Adrenal gland (tissue), 12 donors: ENCODE measurements around the gene TIGD3. TPM values are rescaled to one million over a fixed set of nuclear protein-coding genes. Genes with fewer than 3 reads are reported as not detected.

Experiments
- DNase-seq, 7 donors: peaks; one replicate each; pipeline ENCODE4 v3.0.0-alpha.2; 2019 to 2020
- H3K27ac ChIP-seq, 5 donors: fragments of 200-600 bp; sonication (generic) in 4 of 5; 1 replicate in 3 of 5; 2 replicates in 2 of 5; pipeline versions ENCODE4 v1.5.1 to v1.8.0; 2016 to 2020; ENCODE audit warnings: mild to moderate bottlenecking in 1 of 5
- H3K27me3 ChIP-seq: fragments of 200-600 bp; 2 replicates; pipeline ENCODE4 v1.8.0; 2021
- H3K36me3 ChIP-seq, 2 donors: fragments of 200-600 bp; replicated peaks in 1 of 2; 1 replicate in 1 of 2; 2 replicates in 1 of 2; pipeline versions ENCODE4 v1.5.1 to v1.8.0; 2018 to 2022
- H3K4me1 ChIP-seq, 2 donors: fragments of 200-600 bp; replicated peaks in 1 of 2; 1 replicate in 1 of 2; 2 replicates in 1 of 2; pipeline versions ENCODE4 v1.5.1 to v1.8.0; 2018 to 2021
- H3K4me3 ChIP-seq, 4 donors: fragments of 200-600 bp; sonication (generic) in 3 of 4; one replicate each; pipeline ENCODE4 v1.5.1; 2016 to 2018
- H3K9me3 ChIP-seq, 3 donors: fragments of 200-600 bp; sonication (generic) in 1 of 3; replicated peaks in 1 of 3; 1 replicate in 2 of 3; 2 replicates in 1 of 3; pipeline versions ENCODE4 v1.5.1 to v1.8.0; 2016 to 2021
- POLR2A ChIP-seq, 2 donors: fragments of 450-650 bp; IDR thresholded peaks; one replicate each; pipeline ENCODE4 v1.6.1; 2017; ENCODE audit warnings: antibody characterized with exemption in 2 of 2, mild to moderate bottlenecking in 2 of 2, moderate library complexity in 1 of 2
- WGBS, 4 donors: extraction: QIAGEN DNeasy Blood & Tissue Kit in 2 of 4; methylation state at CpG; one replicate each; pipeline versions ENCODE4 v1.1.5 to v1.1.7; 2013 to 2017; 5-methylcytosine and 5-hydroxymethylcytosine counted together
- intact Hi-C, 2 donors: fragments of 100-400 bp; cut with DNase I; formaldehyde crosslinking; loops; one replicate each; pipeline versions ENCODE4 v1.14.1 to v1.15.0; 2022 to 2023
- polyA plus RNA-seq, 3 donors: library from polyadenylated mRNA; stranded (reverse); fragments of 200-250 nt in 2 of 3; fragments of 350-450 nt in 1 of 3; fragmentation: Illumina TruSeq in 1 of 3; extraction: RNeasy Lipid Tissue Mini Kit (QIAGEN cat#74804) in 1 of 3; gene quantifications; one replicate each; pipeline ENCODE4 v1.2.3, GENCODE V29; 2013 to 2014
- total RNA-seq, 9 donors: library from RNA; depleted of rRNA in 4 of 9; stranded (reverse); fragments of >200 nt in 4 of 9; fragments of 120-200 nt in 1 of 9; fragmentation: NEBNext Ultra II Directional in 1 of 9; extraction: Animal tissue kit (Norgen Biotek cat#: 25700) in 1 of 9; gene quantifications; one replicate each; pipeline versions ENCODE4 v1.1.0 to v1.2.4, GENCODE V29; 2013 to 2023
- TF ChIP-seq, protein P1 (sequence below), 6 experiments: fragments of 450-650 bp in 4 of 6; fragments of 200-600 bp in 2 of 6; sonication (generic) in 1 of 6; IDR thresholded peaks; 1 replicate in 5 of 6; 2 replicates in 1 of 6; pipeline versions ENCODE4 v1.5.1 to v1.8.0; 2016 to 2021; ENCODE audit warnings: antibody characterized with exemption in 6 of 6, mild to moderate bottlenecking in 2 of 6, moderate library complexity in 1 of 6
- donor health status: healthy with polysubstance abuse.
- donor health status: Bipolar disorder and iron deficiency.
- donor health status: DM: yes; HTN: yes; CAD: no.
- donor health status: DM: no; HTN: no; CAD: no.
- donor health status: DM: no; HTN: no; CAD: no.
- donor health status: DM: yes; HTN: yes; CAD: no.

TIGD3 gene
- total and polyA plus RNA-seq, 12 donors, result 0.11 to 0.96 (median 0.33) TPM; not detected in 1

DNA sequence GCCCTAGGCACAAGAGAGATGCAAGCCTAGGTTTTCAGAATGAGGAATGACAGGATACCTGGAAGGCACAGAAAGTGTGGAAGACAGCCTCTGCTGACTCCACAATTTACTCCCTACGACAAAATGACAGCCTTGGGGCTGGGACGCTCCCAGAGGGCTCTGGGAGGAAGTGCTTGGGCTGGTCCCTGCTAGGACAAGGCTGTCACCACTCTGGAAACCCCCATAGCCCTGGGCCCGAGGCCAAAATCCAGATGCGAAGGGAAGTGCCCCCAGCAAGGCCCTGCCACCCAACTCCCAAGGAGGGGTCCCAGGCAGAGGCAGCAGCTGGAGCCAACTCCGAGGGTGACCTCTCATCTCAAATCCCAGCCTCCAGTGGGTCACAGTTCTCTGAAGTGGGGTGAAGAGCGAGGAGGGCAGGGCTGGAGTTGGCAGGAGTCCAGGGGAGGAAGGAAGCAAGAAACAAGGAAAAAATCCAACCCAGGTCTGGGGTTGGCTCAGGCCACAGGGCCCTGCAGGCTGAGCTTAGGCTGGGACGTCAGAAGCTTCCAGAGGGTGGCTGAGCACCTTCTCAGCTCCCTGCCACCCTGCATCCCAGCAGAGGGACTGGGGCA is 46.2 kb upstream of the TIGD3 start:
- Histone ChIP-seq H3K4me1 (peaks cover 0 to 25% of the 10 kb centered on the region in 2 donors), H3K27ac (peak overlapping the region in 2 of 5 donors; percentile 30 to 65), H3K9me3 (no peaks in the 10 kb centered on the region), H3K36me3 (no peaks in the 10 kb centered on the region), H3K27me3 (no peaks in the 10 kb centered on the region), H3K4me3 (no peak overlapping the region)
- TF ChIP-seq POLR2A (IDR thresholded peaks at IDR 0.05), result no peak
- TF ChIP-seq, protein P1, sequence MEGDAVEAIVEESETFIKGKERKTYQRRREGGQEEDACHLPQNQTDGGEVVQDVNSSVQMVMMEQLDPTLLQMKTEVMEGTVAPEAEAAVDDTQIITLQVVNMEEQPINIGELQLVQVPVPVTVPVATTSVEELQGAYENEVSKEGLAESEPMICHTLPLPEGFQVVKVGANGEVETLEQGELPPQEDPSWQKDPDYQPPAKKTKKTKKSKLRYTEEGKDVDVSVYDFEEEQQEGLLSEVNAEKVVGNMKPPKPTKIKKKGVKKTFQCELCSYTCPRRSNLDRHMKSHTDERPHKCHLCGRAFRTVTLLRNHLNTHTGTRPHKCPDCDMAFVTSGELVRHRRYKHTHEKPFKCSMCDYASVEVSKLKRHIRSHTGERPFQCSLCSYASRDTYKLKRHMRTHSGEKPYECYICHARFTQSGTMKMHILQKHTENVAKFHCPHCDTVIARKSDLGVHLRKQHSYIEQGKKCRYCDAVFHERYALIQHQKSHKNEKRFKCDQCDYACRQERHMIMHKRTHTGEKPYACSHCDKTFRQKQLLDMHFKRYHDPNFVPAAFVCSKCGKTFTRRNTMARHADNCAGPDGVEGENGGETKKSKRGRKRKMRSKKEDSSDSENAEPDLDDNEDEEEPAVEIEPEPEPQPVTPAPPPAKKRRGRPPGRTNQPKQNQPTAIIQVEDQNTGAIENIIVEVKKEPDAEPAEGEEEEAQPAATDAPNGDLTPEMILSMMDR (IDR thresholded peaks at IDR 0.05), result no peak
- peak in 4 of 7 donors; percentile 27 to 67 (median 54) for DNase-seq
- intact Hi-C loops, result no loop called here
- 21 to 26% (median 24%) methylated on average over 4 to 7 of the region's 7 CpGs for WGBS, 4 donors

DNA sequence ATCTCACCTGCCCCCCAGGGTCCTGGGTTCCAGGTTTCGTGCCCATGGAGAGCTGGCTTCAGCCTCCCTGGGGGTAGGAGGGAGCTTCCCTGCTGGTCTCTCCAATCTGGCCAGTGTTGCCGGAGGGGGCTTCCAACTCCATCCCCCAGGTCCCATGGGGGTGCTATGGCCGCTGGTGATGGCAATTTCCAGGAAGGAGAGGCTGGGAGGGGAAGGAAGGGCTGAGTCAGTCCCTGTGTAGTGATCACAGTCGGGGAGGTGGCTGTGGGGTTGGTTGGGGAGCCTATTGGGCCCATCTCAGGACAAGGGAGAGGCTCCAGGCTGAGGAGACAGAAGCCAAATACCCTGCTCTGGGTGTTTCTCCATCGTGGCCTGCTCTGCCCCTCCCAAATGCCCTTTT is 45.5 kb upstream of the TIGD3 start:
- H3K27me3 ChIP-seq, result no peaks in the 10 kb centered on the region
- no peak for TF ChIP-seq POLR2A (IDR thresholded peaks at IDR 0.05)
- TF ChIP-seq, protein P1 (IDR thresholded peaks at IDR 0.05), result no peak
- intact Hi-C loops, result no loop called here
- H3K4me1 ChIP-seq, result peaks cover 0 to 26% of the 10 kb centered on the region in 2 donors
- no peaks in the 10 kb centered on the region for H3K9me3 ChIP-seq
- WGBS, 4 donors, result 65 to 66% (median 65%) methylated on average over 5 of the region's 5 CpGs
- H3K36me3 ChIP-seq, result no peaks in the 10 kb centered on the region
- peak overlapping the region in 1 of 5 donors; percentile 65 for H3K27ac ChIP-seq
- no peak for DNase-seq
- H3K4me3 ChIP-seq, result no peak overlapping the region

DNA sequence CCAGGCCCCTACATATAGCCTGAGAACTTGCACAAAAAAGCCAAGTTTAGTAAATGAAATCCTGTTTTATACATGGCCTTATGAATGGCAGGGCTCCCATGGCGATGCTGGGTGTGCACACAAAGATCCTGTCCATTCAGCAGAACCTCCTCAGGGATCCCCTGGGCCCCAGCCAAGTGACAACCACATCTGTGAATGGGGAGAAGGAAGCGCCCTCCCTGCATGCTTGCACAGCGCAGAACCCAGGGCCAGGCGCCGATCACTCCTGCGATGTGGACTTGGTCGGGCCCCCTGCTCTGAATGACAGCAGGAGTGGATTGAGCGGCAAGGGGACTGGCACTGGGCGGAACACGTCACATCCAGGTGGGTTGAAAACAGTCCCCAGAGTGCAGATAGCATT is 44.3 kb upstream of the TIGD3 start:
- no peaks in the 10 kb centered on the region for H3K27me3 ChIP-seq
- H3K9me3 ChIP-seq, result no peaks in the 10 kb centered on the region
- peaks cover 9 to 34% of the 10 kb centered on the region in 2 donors for H3K4me1 ChIP-seq
- TF ChIP-seq POLR2A (IDR thresholded peaks at IDR 0.05), result no peak
- TF ChIP-seq, protein P1 (IDR thresholded peaks at IDR 0.05), result no peak
- peak in 4 of 7 donors; percentile 41 to 55 (median 46) for DNase-seq
- no peaks in the 10 kb centered on the region for H3K36me3 ChIP-seq
- no peak overlapping the region for H3K4me3 ChIP-seq
- no peak overlapping the region for H3K27ac ChIP-seq
- 59 to 83% (median 71%) methylated on average over 2 to 10 of the region's 10 CpGs for WGBS, 4 donors
- intact Hi-C loops, result no loop called here

DNA sequence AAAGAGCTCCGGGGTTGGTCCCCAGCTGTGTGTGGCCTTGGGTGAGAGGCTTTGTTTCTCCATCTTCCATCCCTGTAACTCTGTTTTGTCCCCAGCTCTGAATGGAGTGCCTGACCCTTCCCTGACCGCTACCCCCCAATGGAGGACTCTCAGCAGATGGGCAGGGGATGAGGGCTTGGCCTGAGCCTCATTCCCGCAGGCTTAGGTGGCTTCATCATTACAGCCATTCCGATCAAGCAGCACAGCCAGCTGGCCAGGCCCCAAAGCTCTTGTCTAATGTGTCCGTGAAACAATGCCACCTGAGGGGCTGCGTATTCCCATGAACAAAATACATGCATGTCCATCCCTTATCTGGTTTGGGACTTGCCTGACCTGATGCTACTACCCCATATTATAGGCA is 43.8 kb upstream of the TIGD3 start:
- Histone ChIP-seq H3K4me3 (no peak overlapping the region), H3K27me3 (no peaks in the 10 kb centered on the region), H3K4me1 (peaks cover 13 to 39% of the 10 kb centered on the region in 2 donors), H3K9me3 (no peaks in the 10 kb centered on the region), H3K27ac (peak overlapping the region in 1 of 5 donors; percentile 25), H3K36me3 (no peaks in the 10 kb centered on the region)
- DNase-seq, result no peak
- intact Hi-C loops, result no loop called here
- no peak for TF ChIP-seq POLR2A (IDR thresholded peaks at IDR 0.05)
- TF ChIP-seq, protein P1 (IDR thresholded peaks at IDR 0.05), result no peak
- WGBS, 4 donors, result 53 to 92% (median 56%) methylated on average over 2 to 6 of the region's 6 CpGs
